Right ventricle myocardium superior (tissue), 1 donor: ENCODE measurements around the gene CCDC112. TPM values are rescaled to one million over a fixed set of nuclear protein-coding genes. Genes with fewer than 3 reads are reported as not detected.
"Not testable (repeated sequence)": the region's sequence is repeated elsewhere in the genome, so short reads cannot be mapped to it uniquely, and the experiment has no call there.

Experiments
- ATAC-seq: fragments of 200-7000 bp; cut with Tn5 transposase; one replicate; pipeline ENCODE4 v1.9.1; 2020; ENCODE audit warnings: mild to moderate bottlenecking; ENCODE audit not compliant: poor library complexity
- DNase-seq: peaks from one replicate; pipeline ENCODE4 v3.0.0-alpha.2; 2020
- intact Hi-C: fragments of 100-400 bp; cut with DNase I; formaldehyde crosslinking; loops from one replicate; pipeline ENCODE4 v1.11.2; 2022
- total RNA-seq: library from RNA; stranded (reverse); fragmentation: NEBNext Ultra II Directional; extraction: Animal tissue kit (Norgen Biotek cat#: 25700); gene quantifications from one replicate; pipeline ENCODE4 v1.2.1, GENCODE V29; 2021
- donor health status: DM: no; HTN: yes; CAD: no; lungs with severe emphysema.

Gene CCDC112
- total RNA-seq, 1 donor from 2014 or later: 4.4 TPM

GRCh38 chr5:115272297-115272958, 24.0 kb downstream of the CCDC112 start:
- ATAC-seq: no peak
- intact Hi-C loops: no loop called here
- DNase-seq: no peak

- DNase-seq (no peak), ATAC-seq (no peak)
- intact Hi-C loops: no loop called here
These were observed 25.0 kb downstream of the CCDC112 start for GRCh38 chr5:115271295-115272050.

GRCh38 chr5:115267617-115268016, 28.8 kb downstream of the CCDC112 start:
- ATAC-seq (no peak), DNase-seq (no peak)
- intact Hi-C loops: no loop called here

GRCh38 chr5:115265220-115265619, 31.2 kb downstream of the CCDC112 start:
- intact Hi-C loops: no loop called here
- DNase-seq (no peak), ATAC-seq (no peak)

- DNase-seq (no peak), ATAC-seq (no peak)
- intact Hi-C loops: no loop called here
These were observed 31.7 kb downstream of the CCDC112 start for GRCh38 chr5:115264786-115265185.

- ATAC-seq: no peak
- no peak for DNase-seq
- intact Hi-C loops: no loop called here
These were observed 33.4 kb downstream of the CCDC112 start for GRCh38 chr5:115263078-115263380.

GRCh38 chr5:115262321-115263077, 34.0 kb downstream of the CCDC112 start, which contains the start of gene PGGT1B:
Gene PGGT1B, minus strand, starts transcription at chr5:115262877. Its CDS starts 26 bp downstream, at chr5:115262851.
- ATAC-seq (peak; percentile 99), DNase-seq (peak; percentile 88)
- intact Hi-C loops: no loop called here

- ATAC-seq (peak; percentile 30), DNase-seq (no peak)
- intact Hi-C loops: no loop called here
These were observed 34.5 kb downstream of the CCDC112 start for GRCh38 chr5:115262011-115262320.

GRCh38 chr5:115260248-115260647, 36.2 kb downstream of the CCDC112 start:
- ATAC-seq: no peak
- intact Hi-C loops: no loop called here

GRCh38 chr5:115257981-115258380, 38.5 kb downstream of the CCDC112 start:
- intact Hi-C loops: no loop called here

More at GRCh38 chr5:115260248-115260647, 36.2 kb downstream of the CCDC112 start:
- DNase-seq: no peak

GRCh38 chr5:115249379-115249778, 47.1 kb downstream of the CCDC112 start:
- ATAC-seq, intact Hi-C loops, DNase-seq: not testable (repeated sequence)

More at GRCh38 chr5:115257981-115258380, 38.5 kb downstream of the CCDC112 start:
- DNase-seq: no peak
- no peak for ATAC-seq

GRCh38 chr5:115246361-115246991, 50.0 kb downstream of the CCDC112 start:
- DNase-seq (no peak), ATAC-seq (peak; percentile 61)
- intact Hi-C loops: no loop called here

GRCh38 chr5:115243412-115243811, 53.0 kb downstream of the CCDC112 start:
- ATAC-seq (no peak), DNase-seq (no peak)
- intact Hi-C loops: loop anchor here (5.0 kb wide), 1 partner anchor 146 kb away; no protein-coding TSS in a partner anchor

GRCh38 chr5:115241881-115242642, 54.4 kb downstream of the CCDC112 start:
- ATAC-seq (no peak), DNase-seq (no peak)
- intact Hi-C loops: loop anchor here (5.0 kb wide), 1 partner anchor 145 kb away; no protein-coding TSS in a partner anchor

GRCh38 chr5:115237066-115237465, 59.4 kb downstream of the CCDC112 start:
- ATAC-seq (no peak), DNase-seq (no peak)
- intact Hi-C loops: no loop called here

- intact Hi-C loops: no loop called here
- ATAC-seq (no peak), DNase-seq (no peak)
These were observed 59.9 kb downstream of the CCDC112 start for GRCh38 chr5:115236599-115236998.

GRCh38 chr5:115231598-115231997, 64.9 kb downstream of the CCDC112 start:
- intact Hi-C loops: no loop called here
- DNase-seq (no peak), ATAC-seq (no peak)

GRCh38 chr5:115229606-115230005, 66.8 kb downstream of the CCDC112 start:
- ATAC-seq (no peak), DNase-seq (no peak)
- intact Hi-C loops: no loop called here
